GM15510 (cell line): ENCODE data around the gene SSRP1.

Experiments
- POLR2A ChIP-seq: IDR thresholded peaks from 3 replicates; pipeline ENCODE4 v1.6.1; 2011; ENCODE audit warnings: borderline replicate concordance; ENCODE audit not compliant: insufficient read length; ENCODE audit errors: extremely low read depth

Gene SSRP1, protein sequence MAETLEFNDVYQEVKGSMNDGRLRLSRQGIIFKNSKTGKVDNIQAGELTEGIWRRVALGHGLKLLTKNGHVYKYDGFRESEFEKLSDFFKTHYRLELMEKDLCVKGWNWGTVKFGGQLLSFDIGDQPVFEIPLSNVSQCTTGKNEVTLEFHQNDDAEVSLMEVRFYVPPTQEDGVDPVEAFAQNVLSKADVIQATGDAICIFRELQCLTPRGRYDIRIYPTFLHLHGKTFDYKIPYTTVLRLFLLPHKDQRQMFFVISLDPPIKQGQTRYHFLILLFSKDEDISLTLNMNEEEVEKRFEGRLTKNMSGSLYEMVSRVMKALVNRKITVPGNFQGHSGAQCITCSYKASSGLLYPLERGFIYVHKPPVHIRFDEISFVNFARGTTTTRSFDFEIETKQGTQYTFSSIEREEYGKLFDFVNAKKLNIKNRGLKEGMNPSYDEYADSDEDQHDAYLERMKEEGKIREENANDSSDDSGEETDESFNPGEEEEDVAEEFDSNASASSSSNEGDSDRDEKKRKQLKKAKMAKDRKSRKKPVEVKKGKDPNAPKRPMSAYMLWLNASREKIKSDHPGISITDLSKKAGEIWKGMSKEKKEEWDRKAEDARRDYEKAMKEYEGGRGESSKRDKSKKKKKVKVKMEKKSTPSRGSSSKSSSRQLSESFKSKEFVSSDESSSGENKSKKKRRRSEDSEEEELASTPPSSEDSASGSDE

DNA sequence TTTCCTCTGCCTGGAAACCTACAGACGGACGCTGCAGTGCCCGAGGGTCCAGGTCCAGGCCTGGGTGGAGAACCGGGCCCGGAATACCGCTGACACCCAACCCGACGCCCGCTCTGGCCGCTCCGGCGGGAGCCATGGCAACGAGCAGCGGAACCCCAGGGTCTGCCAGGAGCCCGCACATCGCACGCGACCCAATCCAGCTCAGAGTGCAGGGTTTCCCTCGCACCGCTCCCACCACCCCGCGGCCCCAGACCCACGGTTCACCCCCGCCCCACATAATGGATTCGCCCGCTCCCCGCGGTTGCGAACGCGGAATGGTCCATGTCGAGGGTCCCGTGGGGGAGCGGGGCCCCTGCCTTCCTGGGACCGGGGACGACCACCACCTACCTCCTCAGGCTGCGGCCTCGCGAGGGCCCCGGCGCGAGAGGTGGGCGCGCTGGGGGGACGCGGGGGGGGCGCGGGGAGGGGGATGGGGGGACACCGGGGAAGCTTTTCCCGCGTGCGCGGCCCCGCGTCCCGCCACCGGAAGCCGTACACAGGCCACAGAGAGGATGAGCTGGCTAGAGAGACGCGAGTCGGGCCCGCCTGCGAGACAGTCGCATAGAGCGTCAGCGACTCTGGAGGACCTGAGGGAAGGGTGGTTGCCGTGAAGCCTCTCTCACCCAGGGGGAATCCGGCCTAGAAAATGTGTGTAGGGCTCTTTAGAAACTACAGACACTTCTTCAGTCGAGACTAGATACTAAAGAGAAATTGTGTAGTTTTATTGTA lies at the start of gene SSRP1:
TSS of gene SSRP1 (minus strand) at position 550 of the 768 bp plus-strand sequence. CDS start 771 bp downstream, outside the sequence.
- TF ChIP-seq POLR2A = peak; percentile 75

GRCh38 chr11:57380975-57381374 lies 45.3 kb upstream of the SSRP1 start, which contains the start of gene PRG3:
Gene PRG3 (minus strand): TSS chr11:57381150. CDS start chr11:57380708, 442 bp downstream.
- no peak for TF ChIP-seq POLR2A

GRCh38 chr11:57379732-57380131 lies 44.0 kb upstream of the SSRP1 start:
- no peak for TF ChIP-seq POLR2A

DNA sequence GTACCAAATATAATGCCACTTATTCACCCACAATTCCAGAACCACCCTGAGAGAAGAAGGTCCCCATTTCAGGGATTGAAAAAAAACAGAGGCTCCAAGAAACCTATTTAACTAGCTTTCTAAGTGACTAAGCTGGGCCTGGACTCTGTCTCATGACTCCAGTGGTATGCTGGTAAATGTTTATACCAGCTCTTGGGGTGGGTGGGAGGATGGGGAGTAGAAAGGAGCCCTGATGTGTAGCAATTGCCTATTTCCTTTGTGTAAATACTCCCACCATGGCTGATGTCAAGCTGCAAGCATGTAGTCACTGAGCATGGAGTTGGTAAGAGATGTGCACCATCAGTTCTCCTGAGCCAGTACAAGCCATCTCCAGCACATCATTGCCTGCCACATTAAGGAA lies 42.5 kb upstream of the SSRP1 start:
- TF ChIP-seq POLR2A = no peak

DNA sequence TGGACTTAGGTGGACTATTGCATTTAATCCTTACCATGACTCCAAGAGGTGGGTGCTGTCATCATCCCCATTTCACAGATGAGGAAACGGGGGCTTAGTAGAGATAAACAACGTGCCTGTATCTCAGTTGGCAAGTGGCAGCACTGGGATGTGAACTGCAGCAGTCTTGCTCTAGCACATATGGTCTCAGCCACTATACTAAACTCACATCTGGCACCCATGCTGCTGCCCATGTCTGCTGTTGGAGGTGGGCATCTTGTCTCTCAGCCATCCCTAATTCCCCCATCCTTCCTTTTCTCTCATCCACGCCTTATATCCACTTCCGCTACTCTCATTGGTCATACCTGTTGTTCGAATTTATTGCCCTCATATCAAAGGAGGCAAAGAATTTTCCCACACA lies 41.4 kb upstream of the SSRP1 start:
- no peak for TF ChIP-seq POLR2A

- TF ChIP-seq POLR2A = no peak
These were observed 40.7 kb upstream of the SSRP1 start for GRCh38 chr11:57376095-57377090.

GRCh38 chr11:57375490-57375889 lies 39.8 kb upstream of the SSRP1 start:
- no peak for TF ChIP-seq POLR2A

GRCh38 chr11:57374966-57375365 lies 39.3 kb upstream of the SSRP1 start:
- TF ChIP-seq POLR2A = no peak

DNA sequence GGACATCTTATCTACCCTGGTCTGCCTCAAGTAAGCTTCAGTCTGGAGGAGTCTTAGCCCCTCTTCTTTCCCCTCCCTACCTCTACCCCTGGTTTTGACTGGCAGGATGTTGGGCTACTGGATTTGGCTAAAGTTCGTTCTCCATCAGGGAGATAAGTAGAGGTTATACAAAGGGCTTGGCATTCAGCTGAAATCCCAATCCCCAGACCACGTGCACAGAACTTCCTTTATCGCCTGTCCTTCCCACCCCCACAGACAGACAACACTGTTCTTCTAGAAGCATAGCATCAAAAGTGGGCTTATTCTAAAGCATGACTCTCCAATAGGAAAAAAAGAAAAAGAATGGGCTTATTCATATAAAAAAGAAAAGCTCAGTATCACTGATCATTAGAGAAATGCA lies 37.5 kb upstream of the SSRP1 start:
- no peak for TF ChIP-seq POLR2A

DNA sequence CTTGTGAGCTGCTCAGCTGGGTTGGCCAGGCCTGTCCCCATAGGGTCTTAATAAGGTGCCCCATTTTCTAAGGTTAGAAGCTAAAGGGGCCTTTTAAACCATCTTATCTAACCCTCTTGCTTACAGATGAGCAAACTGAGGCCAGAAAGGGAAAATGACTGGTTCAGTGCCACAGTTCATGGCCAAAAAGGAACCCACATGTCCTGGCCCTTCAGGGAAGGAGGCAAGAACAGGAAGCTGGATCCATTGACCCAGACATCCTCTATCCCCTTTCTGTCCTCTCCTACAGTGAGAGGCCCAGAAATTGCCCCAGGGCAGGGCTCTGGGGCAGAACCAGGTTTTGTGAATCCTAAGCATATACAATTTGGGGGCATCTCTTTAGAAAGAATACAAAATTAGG lies 35.2 kb upstream of the SSRP1 start:
- no peak for TF ChIP-seq POLR2A

GRCh38 chr11:57370251-57370650 lies 34.6 kb upstream of the SSRP1 start:
- no peak for TF ChIP-seq POLR2A

DNA sequence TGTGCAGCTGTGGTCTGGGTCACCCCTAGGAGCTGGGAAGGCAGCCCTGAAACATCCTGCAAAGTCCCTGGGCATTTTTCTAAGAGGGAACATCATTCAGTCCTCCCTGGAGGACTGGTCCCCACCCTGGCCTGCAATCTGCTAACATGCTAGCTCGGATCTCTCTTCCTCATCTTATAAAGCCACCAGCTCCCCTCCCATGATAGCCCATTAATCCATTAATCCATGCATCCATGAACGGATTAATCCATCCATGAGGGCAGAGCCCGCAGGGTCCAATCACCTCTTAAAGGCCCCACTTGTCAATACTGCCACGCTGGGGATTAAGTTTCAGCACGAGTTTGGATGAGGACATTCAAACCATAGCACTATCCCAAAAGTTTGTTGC lies 33.1 kb upstream of the SSRP1 start:
- no peak for TF ChIP-seq POLR2A

GRCh38 chr11:57368106-57368844 lies 32.6 kb upstream of the SSRP1 start:
- TF ChIP-seq POLR2A = no peak
